BLaER1 treated with 17β-estradiol and CSF1 and Interleukin-3, amounts not matched to agents 10 nM and 100 nM (cell line): ENCODE data around the gene RFC4.
A peak's percentile ranks its signal among the peaks of the same experiment; 100 is the strongest.
"Not testable (repeated sequence)": the region's sequence is repeated elsewhere in the genome, so short reads cannot be mapped to it uniquely, and the experiment has no call there.

Source experiments
- H3K27ac ChIP-seq, 11 experiments: shearing (Covaris generic); formaldehyde crosslinking; 2 replicates each; pipeline ENCODE4 v1.8.1; 2022
- H3K27me3 ChIP-seq, 11 experiments: shearing (Covaris generic); formaldehyde crosslinking; 2 replicates each; pipeline ENCODE4 v1.8.1; 2022
- H3K36me3 ChIP-seq, 11 experiments: shearing (Covaris generic); formaldehyde crosslinking; 2 replicates each; pipeline ENCODE4 v1.8.1; 2022
- H3K4me1 ChIP-seq, 10 experiments: shearing (Covaris generic); formaldehyde crosslinking; 2 replicates each; pipeline ENCODE4 v1.8.1; 2022
- H3K4me2 ChIP-seq, 11 experiments: shearing (Covaris generic); formaldehyde crosslinking; 2 replicates each; pipeline ENCODE4 v1.8.1; 2022
- H3K4me3 ChIP-seq, 10 experiments: shearing (Covaris generic); formaldehyde crosslinking; 2 replicates each; pipeline ENCODE4 v1.8.1; 2022
- H3K9ac ChIP-seq, 11 experiments: shearing (Covaris generic); formaldehyde crosslinking; 2 replicates each; pipeline ENCODE4 v1.8.1; 2022
- H3K9me3 ChIP-seq, 11 experiments: shearing (Covaris generic); formaldehyde crosslinking; replicated peaks in 1 of 11; 2 replicates each; pipeline ENCODE4 v1.8.1; 2022
- H4K20me1 ChIP-seq, 11 experiments: shearing (Covaris generic); formaldehyde crosslinking; 2 replicates each; pipeline ENCODE4 v1.8.1; 2022
- Cebpa-rat ChIP-seq, 11 experiments: shearing (Covaris generic); IDR thresholded peaks; 2 replicates each; pipeline ENCODE4 v1.8.1; 2022

The RFC4 gene

GRCh38 chr3:186818956-186819355, 12.7 kb upstream of the RFC4 start:
- Histone ChIP-seq H3K36me3 (no peaks in the 10 kb centered on the region), H3K9me3 (no peaks in the 10 kb centered on the region), H4K20me1 (no peaks in the 10 kb centered on the region), H3K4me3 (no peak overlapping the region), H3K4me1 (peaks cover 0 to 32% (median 24%) of the 10 kb centered on the region in 10 experiments; a peak in 17 of 20 replicates), H3K27ac (no peak overlapping the region), H3K9ac (no peak overlapping the region), H3K27me3 (peaks cover 0 to 2% (median 2%) of the 10 kb centered on the region in 11 experiments; a peak in 16 of 22 replicates), H3K4me2 (no peak overlapping the region)
- no peak for TF ChIP-seq Cebpa-rat (IDR thresholded peaks at IDR 0.05)

DNA sequence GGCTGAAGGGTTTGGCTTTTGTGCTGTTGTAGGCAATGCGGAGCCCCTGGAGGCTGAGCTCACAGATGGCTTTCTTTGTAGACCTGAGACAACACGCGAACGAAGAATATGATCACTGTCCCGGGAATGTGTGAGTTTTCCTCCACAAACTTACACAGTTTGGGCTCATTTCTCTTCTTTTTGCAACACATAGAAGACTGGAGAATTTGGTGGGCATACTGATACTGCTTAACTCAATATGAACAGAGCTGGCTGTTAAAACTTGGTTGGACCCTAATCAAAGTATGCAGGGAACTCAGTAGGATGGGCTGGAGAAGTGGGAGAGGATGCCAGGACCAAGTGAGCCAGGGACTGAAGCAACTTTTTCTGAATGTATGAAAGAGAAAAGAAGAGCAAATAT, 12.2 kb upstream of the RFC4 start:
- TF ChIP-seq Cebpa-rat (IDR thresholded peaks at IDR 0.05): no peak
- no peak overlapping the region for H3K4me2 ChIP-seq
- H3K9ac ChIP-seq: no peak overlapping the region
- H3K4me1 ChIP-seq: peaks cover 0 to 31% (median 22%) of the 10 kb centered on the region in 10 experiments; a peak in 17 of 20 replicates
- H3K9me3 ChIP-seq: no peaks in the 10 kb centered on the region
- H3K36me3 ChIP-seq: no peaks in the 10 kb centered on the region
- no peak overlapping the region for H3K4me3 ChIP-seq
- no peaks in the 10 kb centered on the region for H4K20me1 ChIP-seq
- H3K27ac ChIP-seq: no peak overlapping the region; a peak in 1 of 22 replicates
- no peaks in the 10 kb centered on the region; a peak in 1 of 22 replicates for H3K27me3 ChIP-seq

- Histone ChIP-seq H3K9ac (peak overlapping the region in 5 of 11 experiments; percentile 4 to 54 (median 26); a peak in 5 of 22 replicates), H3K4me3 (0 out of 20 replicates have a peak overlapping the region, but pooled peaks of 1 of the 10 experiments have one; percentile 5), H3K4me1 (peaks cover 0 to 31% (median 22%) of the 10 kb centered on the region in 10 experiments; a peak in 17 of 20 replicates), H3K9me3 (no peaks in the 10 kb centered on the region), H3K27me3 (no peaks in the 10 kb centered on the region), H3K36me3 (no peaks in the 10 kb centered on the region), H3K27ac (peak overlapping the region in 8 of 11 experiments; percentile 50 to 69 (median 64); a peak in 16 of 22 replicates), H4K20me1 (no peaks in the 10 kb centered on the region), H3K4me2 (peak overlapping the region in 10 of 11 experiments; percentile 13 to 73 (median 54); a peak in 18 of 22 replicates)
- peak in 9 of 11 experiments; percentile 22 to 92 (median 73); a peak in 16 of 22 replicates for TF ChIP-seq Cebpa-rat (IDR thresholded peaks at IDR 0.05)
Observed at GRCh38 chr3:186815435-186815834, 9.2 kb upstream of the RFC4 start.

DNA sequence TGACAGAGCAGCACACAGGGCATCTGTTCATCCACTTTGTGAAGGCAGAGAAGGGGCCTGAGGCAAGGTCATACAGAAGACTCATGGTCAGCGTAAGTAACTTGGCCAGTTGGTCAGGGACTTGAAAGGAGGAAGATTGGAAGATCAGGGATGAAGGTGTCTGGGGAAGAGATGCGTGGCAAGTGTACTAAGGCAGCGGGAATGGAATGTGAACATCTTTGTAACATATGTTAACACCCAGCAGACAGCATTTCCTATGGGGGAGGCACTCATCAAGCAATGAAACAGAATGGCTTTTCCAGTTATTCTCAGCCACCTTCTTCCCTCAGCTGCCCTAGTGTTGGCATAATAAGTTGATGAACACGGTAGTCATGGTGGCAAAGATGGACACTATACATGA, 7.8 kb upstream of the RFC4 start:
- peak overlapping the region in 5 of 11 experiments; percentile 56 to 69 (median 65); a peak in 6 of 22 replicates for H3K27ac ChIP-seq
- H4K20me1 ChIP-seq: no peaks in the 10 kb centered on the region
- H3K36me3 ChIP-seq: no peaks in the 10 kb centered on the region
- H3K9me3 ChIP-seq: no peaks in the 10 kb centered on the region
- H3K4me2 ChIP-seq: peak overlapping the region in 2 of 11 experiments; percentile 63 to 72; a peak in 3 of 22 replicates
- no peak for TF ChIP-seq Cebpa-rat (IDR thresholded peaks at IDR 0.05)
- no peak overlapping the region for H3K4me3 ChIP-seq
- no peaks in the 10 kb centered on the region for H3K27me3 ChIP-seq
- peaks cover 0 to 31% (median 22%) of the 10 kb centered on the region in 10 experiments; a peak in 17 of 20 replicates for H3K4me1 ChIP-seq
- H3K9ac ChIP-seq: no peak overlapping the region

DNA sequence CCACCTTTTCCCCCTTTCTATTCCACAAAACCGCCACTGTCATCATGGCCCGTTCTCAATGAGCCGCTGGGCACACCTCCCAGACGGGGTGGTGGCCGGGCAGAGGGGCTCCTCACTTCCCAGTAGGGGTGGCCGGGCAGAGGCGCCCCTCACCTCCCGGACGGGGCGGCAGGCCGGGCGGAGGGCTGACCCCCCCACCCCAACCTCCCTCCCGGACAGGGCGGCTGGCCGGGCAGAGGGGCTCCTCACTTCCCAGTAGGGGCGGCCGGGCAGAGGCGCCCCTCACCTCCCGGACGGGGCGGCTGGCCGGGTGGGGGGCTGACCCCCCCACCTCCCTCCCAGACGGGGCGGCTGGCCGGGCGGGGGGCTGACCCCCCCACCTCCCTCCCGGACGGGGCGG, 5.0 kb upstream of the RFC4 start:
- H3K36me3 ChIP-seq: not testable (repeated sequence)

GRCh38 chr3:186810336-186810996, 4.2 kb upstream of the RFC4 start:
- Histone ChIP-seq H3K4me2 (no peak overlapping the region), H3K36me3 (no peaks in the 10 kb centered on the region), H3K4me1 (peaks cover 17 to 33% (median 27%) of the 10 kb centered on the region in 10 experiments), H3K27me3 (no peaks in the 10 kb centered on the region), H4K20me1 (no peaks in the 10 kb centered on the region), H3K9me3 (no peaks in the 10 kb centered on the region), H3K4me3 (no peak overlapping the region), H3K27ac (no peak overlapping the region), H3K9ac (no peak overlapping the region)
- TF ChIP-seq Cebpa-rat (IDR thresholded peaks at IDR 0.05): no peak

More for the DNA sequence above, 5.0 kb upstream of the RFC4 start:
- H4K20me1 ChIP-seq, H3K9ac ChIP-seq, H3K27ac ChIP-seq, H3K4me2 ChIP-seq, H3K27me3 ChIP-seq, H3K9me3 ChIP-seq, H3K4me3 ChIP-seq: not testable (repeated sequence)
- peaks cover 13 to 38% (median 32%) of the 10 kb centered on the region in 10 experiments for H3K4me1 ChIP-seq

- Histone ChIP-seq H3K27ac (peak overlapping the region in 8 of 11 experiments; percentile 82 to 91 (median 89); a peak in 17 of 22 replicates), H3K9me3 (no peaks in the 10 kb centered on the region), H3K9ac (peak overlapping the region in 10 of 11 experiments; percentile 82 to 92 (median 90); a peak in 18 of 22 replicates), H3K4me3 (peak overlapping the region; percentile 72 to 88 (median 84)), H3K36me3 (peaks cover 0 to 29% (median 26%) of the 10 kb centered on the region in 11 experiments; a peak in 21 of 22 replicates), H3K27me3 (no peaks in the 10 kb centered on the region), H3K4me1 (peaks cover 25 to 39% (median 28%) of the 10 kb centered on the region in 10 experiments), H4K20me1 (no peaks in the 10 kb centered on the region), H3K4me2 (peak overlapping the region; percentile 82 to 95 (median 88))
- TF ChIP-seq Cebpa-rat (IDR thresholded peaks at IDR 0.05): no peak
Observed at GRCh38 chr3:186807231-186807630, 949 bp upstream of the RFC4 start.

DNA sequence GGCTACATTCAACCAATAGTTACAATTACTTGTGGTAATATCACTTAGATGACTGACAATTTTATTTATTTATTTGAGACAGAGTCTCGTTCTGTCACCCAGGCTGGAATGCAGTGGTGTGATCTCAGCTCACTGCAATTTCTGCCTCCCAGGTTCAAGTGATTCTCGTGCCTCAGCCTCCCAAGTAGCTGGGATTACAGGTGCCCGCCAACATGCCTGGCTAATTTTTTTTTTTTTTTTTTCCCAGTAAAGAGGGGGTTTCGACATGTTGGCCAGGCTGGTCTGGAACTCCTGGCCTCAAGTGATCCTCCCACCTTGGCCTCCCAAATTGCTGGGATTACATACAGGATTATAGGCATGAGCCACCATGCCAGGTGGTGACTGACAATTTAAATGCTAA, 2.8 kb downstream of the RFC4 start:
- H3K4me2 ChIP-seq, H3K27me3 ChIP-seq, H3K4me3 ChIP-seq, H3K27ac ChIP-seq, H4K20me1 ChIP-seq, H3K9me3 ChIP-seq: not testable (repeated sequence)
- Histone ChIP-seq H3K4me1 (peaks cover 28 to 71% (median 46%) of the 10 kb centered on the region in 10 experiments), H3K36me3 (peaks cover 0 to 67% (median 62%) of the 10 kb centered on the region in 11 experiments; a peak in 21 of 22 replicates), H3K9ac (peak overlapping the region in 1 of 11 experiments; percentile 7; a peak in 2 of 22 replicates)

DNA sequence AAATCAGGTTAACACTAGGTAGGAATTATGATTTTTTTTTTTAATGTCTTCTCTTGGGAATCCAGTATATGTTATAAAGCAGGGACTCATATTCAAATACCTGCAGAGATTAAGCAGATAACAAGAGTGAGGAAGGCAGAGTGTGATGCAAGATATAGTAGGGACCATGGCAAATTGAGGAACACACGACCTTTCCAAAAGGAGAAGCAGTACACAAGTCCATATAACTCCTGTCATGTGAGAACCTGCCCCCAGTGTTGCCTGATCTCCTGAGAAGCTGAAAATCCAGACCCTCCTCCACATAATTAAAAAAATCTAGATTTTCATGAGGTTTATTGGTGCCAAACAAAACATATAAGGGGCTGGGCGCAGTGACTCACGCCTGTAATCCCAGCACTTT, 3.6 kb downstream of the RFC4 start:
- TF ChIP-seq Cebpa-rat (IDR thresholded peaks at IDR 0.05): no peak
- H3K27me3 ChIP-seq: no peaks in the 10 kb centered on the region
- H3K4me3 ChIP-seq: no peak overlapping the region
- no peaks in the 10 kb centered on the region for H4K20me1 ChIP-seq
- H3K4me1 ChIP-seq: peaks cover 26 to 77% (median 51%) of the 10 kb centered on the region in 10 experiments
- no peak overlapping the region for H3K27ac ChIP-seq
- H3K36me3 ChIP-seq: peaks cover 0 to 75% (median 70%) of the 10 kb centered on the region in 11 experiments; a peak in 21 of 22 replicates
- no peak overlapping the region for H3K4me2 ChIP-seq
- no peaks in the 10 kb centered on the region for H3K9me3 ChIP-seq
- H3K9ac ChIP-seq: no peak overlapping the region; a peak in 2 of 22 replicates
